NCI-H2081 (cell line): Measurements from ENCODE around the gene MCCC2.
"Not testable (repeated sequence)": the region's sequence is repeated elsewhere in the genome, so short reads cannot be mapped to it uniquely, and the experiment has no call there.

Experiments used
- DNase-seq, 2 experiments: peaks; one replicate each; lab custom pipeline; 2025; lab: John Stamatoyannopoulos, UW

Gene MCCC2

DNA sequence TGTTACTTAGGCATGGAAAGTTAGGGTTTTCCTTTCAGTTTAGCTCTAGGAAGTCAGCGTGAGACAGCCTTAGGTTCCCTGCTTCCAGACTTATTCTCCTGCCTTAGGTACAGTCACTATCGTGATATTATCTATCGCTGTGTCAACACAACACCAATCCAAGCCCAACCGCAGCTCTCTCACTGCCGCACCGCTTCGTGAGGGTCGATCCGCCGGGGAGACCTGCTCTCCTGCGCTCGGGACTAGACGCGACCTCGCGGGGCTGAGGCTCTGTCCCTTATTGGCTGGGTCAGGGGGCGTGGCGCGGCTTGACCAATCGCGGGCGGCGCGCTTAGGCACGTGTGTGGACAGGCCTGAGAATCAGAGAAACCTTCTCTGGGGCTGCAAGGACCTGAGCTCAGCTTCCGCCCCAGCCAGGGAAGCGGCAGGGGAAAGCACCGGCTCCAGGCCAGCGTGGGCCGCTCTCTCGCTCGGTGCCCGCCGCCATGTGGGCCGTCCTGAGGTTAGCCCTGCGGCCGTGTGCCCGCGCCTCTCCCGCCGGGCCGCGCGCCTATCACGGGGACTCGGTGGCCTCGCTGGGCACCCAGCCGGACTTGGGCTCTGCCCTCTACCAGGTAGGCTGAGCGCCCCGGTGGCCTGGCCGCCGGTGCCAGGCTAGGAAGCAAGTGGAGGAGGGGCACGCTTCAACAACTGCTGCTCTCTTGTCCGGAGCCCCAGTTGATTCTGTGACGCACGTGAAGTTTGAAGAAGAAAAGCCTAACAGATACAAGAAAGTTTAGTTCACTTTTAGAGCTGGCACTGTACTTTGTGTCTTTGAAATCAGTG is at the start of gene MCCC2:
Gene MCCC2, plus strand, starts transcription at position 400 of the 825 bp plus-strand sequence. Its CDS starts 86 bp downstream, at position 486.
- peak; percentile 92 to 95 for DNase-seq

DNA sequence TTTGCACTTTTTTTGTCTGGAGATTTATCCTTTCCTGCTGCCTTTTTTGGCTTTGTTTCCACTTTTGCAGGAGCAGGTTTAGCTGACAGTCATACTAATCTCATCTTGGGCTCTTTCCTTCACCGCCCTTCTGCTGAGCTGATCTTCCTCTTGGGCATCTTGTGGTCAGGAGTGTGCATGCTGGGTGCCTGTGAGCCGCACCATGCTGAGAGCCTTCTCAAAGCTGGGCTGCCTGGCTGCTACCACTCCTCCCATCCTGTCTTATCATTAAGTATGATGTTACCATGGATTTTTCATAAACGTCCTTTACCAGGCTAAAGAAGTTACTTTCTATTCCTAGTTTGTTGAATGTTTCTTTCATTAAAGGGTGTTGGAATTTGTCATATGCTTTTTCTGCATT is 49.5 kb upstream of the MCCC2 start:
- DNase-seq: no peak

DNA sequence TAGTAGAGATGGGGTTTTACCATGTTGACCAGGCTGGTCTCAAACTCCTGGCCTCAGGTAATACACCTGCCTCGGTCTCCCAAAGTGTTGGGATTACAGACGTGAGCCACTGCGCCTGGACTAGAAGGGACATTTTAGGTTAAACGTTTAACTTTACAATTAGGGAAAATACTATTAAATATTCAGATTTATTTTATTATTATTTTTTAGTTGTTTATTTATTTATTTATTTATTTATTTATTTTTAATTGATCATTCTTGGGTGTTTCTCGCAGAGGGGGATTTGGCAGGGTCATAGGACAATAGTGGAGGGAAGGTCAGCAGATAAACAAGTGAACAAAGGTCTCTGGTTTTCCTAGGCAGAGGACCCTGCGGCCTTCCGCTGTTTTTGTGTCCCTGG is 36.3 kb upstream of the MCCC2 start:
- DNase-seq: not testable (repeated sequence)

DNA sequence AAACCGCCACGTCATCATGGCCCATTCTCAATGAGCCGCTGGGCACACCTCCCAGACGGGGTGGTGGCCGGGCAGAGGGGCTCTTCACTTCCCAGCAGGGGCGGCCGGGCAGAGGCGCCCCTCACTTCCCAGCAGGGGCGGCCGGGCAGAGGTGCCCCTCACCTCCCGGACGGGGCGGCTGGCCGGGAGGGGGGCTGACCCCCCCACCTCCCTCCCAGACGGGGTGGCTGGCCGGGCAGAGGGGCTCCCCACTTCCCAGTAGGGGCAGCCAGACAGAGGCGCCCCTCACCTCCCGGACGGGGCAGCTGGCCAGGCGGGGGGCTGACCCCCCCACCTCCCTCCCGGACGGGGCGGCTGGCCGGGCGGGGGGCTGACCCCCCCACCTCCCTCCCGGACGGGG is 35.6 kb upstream of the MCCC2 start:
- not testable (repeated sequence) for DNase-seq

DNA sequence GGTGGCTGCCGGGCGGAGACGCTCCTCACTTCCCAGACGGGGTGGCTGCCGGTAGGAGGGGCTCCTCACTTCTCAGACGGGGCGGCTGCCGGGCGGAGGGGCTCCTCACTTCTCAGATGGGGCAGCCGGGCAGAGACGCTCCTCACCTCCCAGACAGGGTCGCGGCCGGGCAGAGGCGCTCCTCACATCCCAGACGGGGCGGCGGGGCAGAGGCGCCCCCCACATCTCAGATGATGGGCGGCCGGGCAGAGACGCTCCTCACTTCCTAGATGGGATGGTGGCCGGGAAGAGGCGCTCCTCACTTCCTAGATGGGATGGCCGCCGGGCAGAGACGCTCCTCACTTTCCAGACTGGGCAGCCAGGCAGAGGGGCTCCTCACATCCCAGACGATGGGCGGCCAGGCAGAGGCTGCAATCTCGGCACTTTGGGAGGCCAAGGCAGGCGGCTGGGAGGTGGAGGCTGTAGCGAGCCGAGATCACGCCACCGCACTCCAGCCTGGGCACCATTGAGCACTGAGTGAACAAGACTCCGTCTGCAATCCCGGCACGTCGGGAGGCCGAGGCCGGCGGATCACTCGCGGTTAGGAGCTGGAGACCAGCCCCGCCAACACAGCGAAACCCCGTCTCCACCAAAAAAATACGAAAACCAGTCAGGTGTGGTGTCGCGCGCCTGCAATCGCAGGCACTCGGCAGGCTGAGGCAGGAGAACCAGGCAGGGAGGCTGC is 35.0 kb upstream of the MCCC2 start:
- DNase-seq: not testable (repeated sequence)

DNA sequence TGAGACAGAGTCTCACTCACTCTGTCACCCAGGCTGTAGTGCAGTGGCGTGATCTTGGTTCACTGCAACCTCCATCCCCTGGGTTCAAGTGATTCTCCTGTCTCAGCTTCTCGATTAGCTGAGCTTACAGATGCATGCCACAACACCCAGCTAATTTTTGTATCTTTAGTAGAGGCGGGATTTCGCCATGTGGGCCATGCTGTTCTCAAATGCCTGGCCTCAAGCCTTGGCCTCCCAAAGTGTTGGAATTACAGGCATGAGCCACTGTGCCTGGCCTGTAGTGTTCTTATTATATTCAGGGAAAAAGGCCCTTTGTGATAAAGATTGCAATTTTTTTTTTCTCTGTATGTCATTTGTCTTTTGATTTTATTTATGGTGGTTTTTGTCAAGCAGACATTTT is 24.0 kb upstream of the MCCC2 start:
- no peak for DNase-seq

DNA sequence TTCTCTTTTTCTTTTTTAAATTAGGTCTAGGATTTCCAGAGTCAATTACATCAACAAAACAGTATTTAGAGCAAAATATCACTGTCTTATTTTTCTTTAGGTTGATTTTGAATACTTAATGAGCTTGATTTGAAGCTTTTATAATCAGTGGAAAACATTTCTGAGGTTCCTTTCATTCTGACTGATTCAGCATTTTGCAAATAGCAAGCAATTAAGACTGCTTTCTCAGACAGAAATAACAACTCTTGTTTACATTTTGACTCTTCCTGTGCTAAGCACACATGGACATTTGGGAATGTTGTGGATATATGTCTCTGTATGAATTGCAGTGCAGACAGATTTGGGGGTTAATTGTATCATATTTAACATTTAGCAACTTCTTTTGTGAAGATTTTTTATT is 22.2 kb upstream of the MCCC2 start:
- DNase-seq: no peak

DNA sequence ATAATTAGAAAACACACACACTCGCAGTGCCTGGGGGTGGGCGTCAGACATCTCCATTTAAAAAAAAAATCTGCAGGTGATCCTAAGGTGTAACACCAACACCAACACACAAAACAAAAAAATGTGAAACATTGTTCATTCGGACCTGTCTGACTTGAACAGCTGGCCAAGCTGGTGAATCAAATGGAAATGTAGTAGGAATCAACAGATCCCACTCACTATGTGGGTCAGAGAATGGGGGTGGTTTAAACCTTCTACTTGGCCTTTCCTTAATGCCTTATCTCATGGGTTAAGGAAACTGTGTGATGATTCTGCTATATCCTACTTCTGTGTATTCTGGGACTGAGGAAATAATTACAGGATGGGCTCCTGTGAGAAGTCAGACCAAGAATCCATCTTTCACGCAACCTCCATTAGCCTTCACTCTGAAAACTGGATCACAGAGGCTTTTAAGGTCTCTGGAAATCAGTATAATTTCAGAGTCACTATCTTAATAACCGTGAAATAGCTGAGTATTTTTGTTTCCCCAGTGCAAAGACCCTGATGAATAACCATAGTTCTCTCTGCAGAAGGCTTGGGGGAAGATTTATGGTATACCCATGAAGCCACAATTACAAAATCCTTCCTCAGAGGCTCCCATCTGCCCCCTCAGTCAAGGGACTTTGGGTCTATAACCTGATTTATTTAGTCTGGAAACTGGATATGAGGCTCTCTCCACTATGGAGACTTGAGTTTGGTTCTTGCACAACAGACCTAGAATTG is 17.2 kb upstream of the MCCC2 start:
- DNase-seq: no peak

DNA sequence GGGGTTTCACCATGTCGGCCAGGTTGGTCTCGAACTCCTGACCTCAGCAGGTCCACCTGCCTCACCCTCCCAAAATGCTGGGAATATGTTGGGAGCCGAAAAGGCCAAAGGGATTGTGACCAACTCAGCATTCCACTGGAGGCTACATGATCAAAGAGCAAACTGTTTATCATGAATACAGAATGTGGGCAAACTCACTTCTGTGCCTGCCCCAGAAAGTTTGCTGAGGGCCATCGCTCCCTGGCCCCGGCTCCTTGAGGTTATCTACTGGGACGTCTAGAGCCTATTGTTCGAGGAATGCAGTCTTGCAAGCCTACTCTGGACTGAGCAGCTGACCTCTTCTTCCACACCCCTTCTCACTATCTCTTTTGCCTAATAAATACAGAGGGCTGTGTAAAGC is 15.3 kb upstream of the MCCC2 start:
- not testable (repeated sequence) for DNase-seq

DNA sequence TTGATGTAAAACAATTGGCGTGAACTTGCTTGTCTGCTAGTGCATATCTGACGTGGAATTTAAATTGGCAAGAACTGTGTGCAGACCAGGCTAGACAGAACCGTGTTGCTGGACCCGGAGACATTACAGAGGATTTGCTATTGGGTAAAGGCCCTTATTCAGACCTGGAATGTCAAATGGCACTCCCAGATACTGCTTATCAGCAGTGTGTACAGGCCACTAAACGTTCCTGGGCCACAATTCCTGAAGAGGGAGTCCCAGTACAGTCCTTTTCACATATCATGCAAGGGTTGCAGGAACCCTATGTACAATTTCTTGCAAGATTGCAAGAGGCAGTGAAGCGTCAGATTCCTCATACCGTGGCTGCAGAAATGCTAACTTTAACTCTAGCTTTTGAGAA is 13.5 kb upstream of the MCCC2 start:
- DNase-seq: no peak

DNA sequence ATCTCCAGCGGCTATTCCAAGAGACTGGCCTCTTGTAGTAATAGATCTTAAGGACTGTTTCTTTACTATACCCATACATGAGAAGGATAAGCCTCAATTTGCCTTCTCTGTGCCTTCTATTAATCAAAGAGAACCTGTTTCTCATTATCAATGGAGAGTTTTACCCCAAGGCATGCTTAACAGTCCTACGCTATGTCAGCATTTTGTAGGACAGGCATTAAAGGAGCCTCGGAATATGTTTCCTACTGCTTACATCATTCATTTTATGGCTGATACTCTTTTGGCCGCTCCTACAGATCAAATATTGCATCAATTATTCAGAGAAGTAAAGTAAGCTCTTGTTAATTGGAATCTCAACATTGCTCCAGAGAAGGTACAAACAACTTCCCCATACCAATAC is 11.6 kb upstream of the MCCC2 start:
- not testable (repeated sequence) for DNase-seq

DNA sequence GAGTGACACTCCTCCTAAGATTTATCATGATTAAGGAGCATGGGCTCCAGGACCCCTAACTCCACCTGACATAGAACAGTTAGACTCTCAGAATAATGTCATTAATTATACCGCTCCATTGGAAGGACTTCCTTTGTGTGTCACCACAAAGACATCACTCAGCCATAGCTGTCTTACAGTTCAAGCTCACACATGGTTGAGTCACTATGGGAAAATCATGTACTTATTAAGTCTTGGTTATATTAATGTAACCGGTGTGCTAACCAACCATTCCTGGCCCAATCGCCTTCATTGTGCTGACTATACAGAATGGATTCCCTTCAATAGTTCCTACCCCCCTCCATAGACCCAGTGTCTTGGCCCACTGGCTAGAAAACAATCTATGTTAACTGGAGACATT is 10.9 kb upstream of the MCCC2 start:
- DNase-seq: no peak

DNA sequence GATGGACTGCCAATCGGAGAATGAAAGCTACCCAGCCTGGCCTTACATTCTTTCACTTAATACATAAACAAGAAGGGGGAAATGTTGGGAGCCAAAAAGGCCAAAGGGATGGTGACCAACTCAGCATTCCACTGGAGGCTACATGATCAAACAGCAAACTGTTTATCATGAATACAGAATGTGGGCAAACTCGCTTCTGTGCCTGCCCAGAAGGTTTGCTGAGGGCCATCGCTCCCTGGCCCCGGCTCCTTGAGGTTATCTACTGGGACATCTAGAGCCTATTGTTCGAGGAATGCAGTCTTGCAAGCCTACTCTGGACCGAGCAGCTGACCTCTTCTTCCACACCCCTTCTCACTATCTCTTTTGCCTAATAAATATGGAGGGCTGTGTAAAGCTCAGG is 9.3 kb upstream of the MCCC2 start:
- DNase-seq: not testable (repeated sequence)

DNA sequence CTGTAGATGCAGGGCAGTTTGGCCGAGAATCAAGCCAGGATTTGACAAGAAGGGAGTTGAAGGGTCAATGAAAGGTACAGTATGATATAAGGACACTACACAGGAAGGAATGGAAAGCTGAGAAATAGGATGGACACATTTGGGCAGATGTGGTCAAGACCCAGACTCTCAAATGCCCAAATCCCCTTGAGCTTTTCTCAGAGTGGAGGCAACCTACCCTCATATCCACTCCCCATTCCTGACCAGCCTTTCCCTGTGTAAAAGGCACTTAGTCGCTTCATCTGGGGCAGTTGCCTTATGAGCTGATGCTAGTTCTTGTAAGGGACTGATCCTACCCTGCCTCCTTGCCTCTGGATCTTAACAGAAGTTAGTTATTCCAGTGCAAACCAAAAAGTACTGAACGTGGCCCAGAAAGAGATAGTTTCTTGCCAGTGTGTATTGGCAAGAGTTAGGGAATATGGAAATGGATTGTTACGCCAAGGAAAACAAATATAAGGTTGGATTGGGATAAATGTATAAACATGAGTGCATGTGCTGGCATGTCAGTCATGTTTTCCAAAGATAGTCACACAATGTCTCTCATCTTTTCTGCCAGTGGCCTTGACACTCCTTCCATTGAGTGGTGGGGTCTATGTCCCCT is 4.1 kb upstream of the MCCC2 start:
- no peak for DNase-seq

DNA sequence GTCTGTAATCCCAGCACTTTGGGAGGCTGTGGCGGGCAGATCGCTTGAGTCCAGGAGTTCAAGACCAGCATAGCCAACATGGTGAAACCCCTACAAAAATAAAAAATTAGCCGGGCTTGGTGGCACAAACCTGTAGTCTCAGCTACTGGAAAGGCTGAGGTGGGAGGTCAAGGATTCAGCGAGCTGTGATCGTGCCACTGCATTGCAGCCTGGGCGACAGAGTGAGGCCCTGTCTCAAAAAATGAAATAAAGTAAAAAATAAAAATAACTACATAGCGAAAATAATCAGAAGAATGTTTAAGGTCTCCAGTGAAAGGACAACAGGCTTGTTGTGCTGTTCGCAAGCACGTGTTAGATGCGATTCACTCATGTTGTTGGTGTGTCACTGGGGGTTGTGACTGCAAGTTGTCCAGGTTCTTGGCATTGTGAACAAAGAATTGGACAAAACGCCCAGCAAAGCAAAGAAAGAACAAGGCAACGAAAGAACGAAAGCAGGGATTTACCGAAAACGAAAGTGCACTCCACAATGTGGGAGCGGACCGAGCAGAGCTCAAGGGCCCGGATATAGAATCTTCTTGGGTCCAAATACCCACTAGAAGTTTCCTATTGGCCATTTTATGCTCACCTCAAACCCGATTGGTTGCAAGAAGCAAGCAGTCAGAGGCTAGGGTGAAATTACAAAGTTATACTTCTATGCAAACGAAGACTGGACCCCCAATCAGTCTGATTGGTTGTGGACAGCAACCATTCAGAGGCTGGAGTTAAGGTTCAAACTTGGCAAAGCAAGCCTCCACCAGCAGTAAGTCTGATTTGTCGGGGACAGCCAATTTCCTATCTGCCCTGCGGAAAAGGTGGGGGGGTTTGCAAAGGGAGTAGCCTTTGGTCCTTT is 844 bp upstream of the MCCC2 start:
- DNase-seq: peak in 1 of 2 experiments; percentile 56

DNA sequence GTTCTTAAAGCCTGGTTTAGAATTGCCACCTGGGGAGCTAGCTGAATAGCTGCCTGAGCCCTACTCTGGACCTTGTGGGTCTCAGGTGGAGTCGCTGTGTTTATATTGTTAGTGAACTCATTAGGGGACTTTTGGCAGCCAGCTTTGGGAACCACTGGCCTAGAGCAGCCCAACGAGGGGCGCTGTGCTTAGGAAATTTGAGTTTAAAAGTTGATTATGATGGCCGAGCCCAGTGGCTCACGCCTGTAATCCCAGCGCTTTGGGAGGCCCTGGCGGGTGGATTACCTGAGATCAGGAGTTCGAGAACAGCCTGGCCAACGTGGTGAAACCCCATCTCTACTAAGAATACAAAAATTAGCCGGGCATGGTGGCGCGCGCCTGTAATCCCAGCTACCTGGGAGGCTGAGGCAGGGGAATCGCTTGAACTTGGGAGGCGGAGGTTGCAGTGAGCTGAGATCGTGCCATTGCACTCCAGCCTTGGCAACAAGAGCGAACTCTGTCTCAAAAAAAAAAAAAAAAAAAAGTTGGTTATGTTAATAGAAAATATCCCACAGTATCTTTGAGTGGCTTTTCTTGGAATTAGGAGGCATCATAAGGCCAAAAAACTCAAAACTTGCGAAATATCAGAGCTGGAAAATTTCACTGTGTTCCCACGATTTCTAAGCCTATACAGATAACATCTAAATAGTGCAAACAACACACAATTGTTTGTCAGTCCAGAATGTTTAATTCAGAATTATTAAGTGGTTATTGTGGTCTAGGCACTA is 809 bp downstream of the MCCC2 start:
- no peak for DNase-seq

DNA sequence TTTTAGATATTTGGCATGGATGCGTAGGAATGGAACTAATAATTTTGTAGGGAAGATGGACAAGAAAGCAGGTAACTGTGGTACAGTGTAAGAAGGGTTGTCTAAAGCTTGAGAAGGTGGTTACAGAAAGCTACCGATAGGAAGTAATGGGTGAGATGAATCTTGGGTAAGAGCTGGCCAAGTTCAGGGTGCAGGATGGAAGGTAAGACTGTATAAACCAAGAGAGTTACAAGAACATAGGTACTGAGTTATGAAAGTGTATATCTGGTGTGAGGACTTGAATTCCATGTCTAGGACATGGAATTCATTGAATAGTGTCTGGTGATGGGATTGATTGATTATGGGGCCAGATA is 1.4 kb downstream of the MCCC2 start:
- no peak for DNase-seq

DNA sequence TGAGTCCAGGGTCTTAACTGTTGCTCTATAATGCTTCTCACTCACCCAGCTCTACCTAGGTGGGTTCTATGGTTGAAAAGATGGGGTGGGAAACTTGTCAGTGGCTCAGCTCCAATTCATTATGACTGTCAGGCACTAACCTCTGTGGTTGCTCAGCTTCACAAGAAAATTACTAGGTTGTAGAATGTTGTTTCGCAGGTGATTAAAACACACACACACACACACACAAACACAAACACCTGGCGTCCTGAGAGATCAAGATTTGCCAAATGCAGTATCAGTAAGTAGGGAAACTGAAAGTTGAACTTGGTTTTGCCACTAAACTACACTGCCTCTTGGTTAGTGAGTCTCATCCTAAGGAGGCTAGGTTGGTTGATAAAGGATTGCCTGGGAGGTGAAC is 2.8 kb downstream of the MCCC2 start:
- no peak for DNase-seq

DNA sequence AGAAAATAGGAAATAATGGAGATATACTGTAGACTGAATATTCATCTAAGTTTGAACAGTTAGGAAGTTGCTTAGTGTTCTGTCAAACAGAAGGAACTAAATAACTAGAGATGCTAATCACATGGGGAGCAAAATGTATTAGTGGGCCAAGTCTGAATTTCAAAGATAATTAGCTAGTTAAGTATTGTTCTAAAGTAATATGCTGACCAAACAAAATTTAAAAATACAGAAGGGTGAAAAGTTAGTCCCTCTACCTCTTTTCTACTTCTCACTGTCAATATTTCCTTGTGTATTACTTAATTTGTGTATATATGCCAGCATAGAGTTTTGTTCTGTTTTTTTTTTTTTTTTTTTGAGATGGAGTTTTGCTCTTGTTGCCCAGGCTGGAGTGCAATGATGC is 4.0 kb downstream of the MCCC2 start:
- no peak for DNase-seq

DNA sequence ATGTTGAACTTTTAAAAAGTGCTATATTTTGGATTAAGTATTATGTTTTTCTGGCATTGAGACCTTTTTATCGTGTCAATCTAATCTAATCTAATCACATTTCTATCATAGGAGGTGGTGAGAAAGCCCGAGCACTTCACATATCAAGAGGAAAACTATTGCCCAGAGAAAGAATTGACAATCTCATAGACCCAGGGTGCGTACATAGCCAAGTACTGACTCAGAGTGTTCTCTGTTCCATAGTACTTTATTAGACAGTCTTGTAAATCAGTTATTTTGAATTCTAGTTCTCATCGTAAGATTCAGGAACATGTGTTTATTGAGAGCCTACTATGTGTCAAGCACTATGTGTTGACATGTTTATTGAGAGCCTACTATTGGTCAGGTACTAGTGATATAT is 9.0 kb downstream of the MCCC2 start:
- no peak for DNase-seq
